ENCODE measurements around the gene IL4I1.

Gene IL4I1

GRCh38 chr19:49894879-49895565, 1.7 kb downstream of the IL4I1 start:
- peak; percentile 81 for DNase-seq

GRCh38 chr19:49894011-49894664, 2.5 kb downstream of the IL4I1 start:
- no peak for DNase-seq

GRCh38 chr19:49892716-49893115, 4.0 kb downstream of the IL4I1 start:
- no peak for DNase-seq

GRCh38 chr19:49891393-49891792, 5.3 kb downstream of the IL4I1 start:
- DNase-seq = no peak

- no peak for DNase-seq
Observed at GRCh38 chr19:49890349-49891311, 6.1 kb downstream of the IL4I1 start.

GRCh38 chr19:49889687-49890348, 6.9 kb downstream of the IL4I1 start:
- DNase-seq = peak; percentile 76

GRCh38 chr19:49889038-49889686, 7.5 kb downstream of the IL4I1 start:
- no peak for DNase-seq

GRCh38 chr19:49888510-49888824, 8.2 kb downstream of the IL4I1 start:
- no peak for DNase-seq

GRCh38 chr19:49887665-49888509, 8.8 kb downstream of the IL4I1 start:
- DNase-seq = no peak

- no peak for DNase-seq
Observed at GRCh38 chr19:49887037-49887664, 9.5 kb downstream of the IL4I1 start.

GRCh38 chr19:49884760-49885159, 11.9 kb downstream of the IL4I1 start:
- DNase-seq = no peak

- DNase-seq = no peak
Observed at GRCh38 chr19:49884109-49884508, 12.6 kb downstream of the IL4I1 start.

GRCh38 chr19:49883094-49883493, 13.6 kb downstream of the IL4I1 start:
- DNase-seq = no peak

GRCh38 chr19:49882643-49883042, 14.0 kb downstream of the IL4I1 start:
- DNase-seq = no peak

- DNase-seq = no peak
Observed at GRCh38 chr19:49881672-49882394, 14.9 kb downstream of the IL4I1 start.

GRCh38 chr19:49881186-49881585, 15.5 kb downstream of the IL4I1 start:
- no peak for DNase-seq

GRCh38 chr19:49880162-49880869, 16.4 kb downstream of the IL4I1 start:
- DNase-seq = no peak

- DNase-seq = peak; percentile 65
Observed at GRCh38 chr19:49879243-49879963, 17.3 kb downstream of the IL4I1 start.

- DNase-seq = no peak
Observed at GRCh38 chr19:49878744-49879070, 18.0 kb downstream of the IL4I1 start.

Data from inflammatory macrophage treated with lipopolysaccharide for 4 hours (primary cell).